GM10248 (cell line): ENCODE results near the gene SLC24A3.

Experiments
- CTCF ChIA-PET: fragments of 300-600 bp; sonication (Branson Sonifier 250); formaldehyde crosslinking; extraction: SDS; loops from one replicate; lab custom pipeline; 2021; ENCODE audit warnings: antibody characterized with exemption; lab: Yijun Ruan, JAX
- POLR2A ChIA-PET: fragments of 350-650 bp; sonication (Branson Sonifier 250); formaldehyde crosslinking; extraction: SDS; loops from one replicate; lab custom pipeline; 2020; ENCODE audit warnings: antibody characterized with exemption; lab: Yijun Ruan, JAX
- DNase-seq: peaks from one replicate; pipeline ENCODE4 v3.0.0; 2012; ENCODE audit errors: extremely low spot score
- CTCF ChIP-seq: IDR thresholded peaks from 2 replicates; pipeline ENCODE4 v1.5.1; 2012; ENCODE audit warnings: mild to moderate bottlenecking, low read depth; ENCODE audit errors: extremely low read depth, missing control alignments, control extremely low read depth

Gene SLC24A3

DNA sequence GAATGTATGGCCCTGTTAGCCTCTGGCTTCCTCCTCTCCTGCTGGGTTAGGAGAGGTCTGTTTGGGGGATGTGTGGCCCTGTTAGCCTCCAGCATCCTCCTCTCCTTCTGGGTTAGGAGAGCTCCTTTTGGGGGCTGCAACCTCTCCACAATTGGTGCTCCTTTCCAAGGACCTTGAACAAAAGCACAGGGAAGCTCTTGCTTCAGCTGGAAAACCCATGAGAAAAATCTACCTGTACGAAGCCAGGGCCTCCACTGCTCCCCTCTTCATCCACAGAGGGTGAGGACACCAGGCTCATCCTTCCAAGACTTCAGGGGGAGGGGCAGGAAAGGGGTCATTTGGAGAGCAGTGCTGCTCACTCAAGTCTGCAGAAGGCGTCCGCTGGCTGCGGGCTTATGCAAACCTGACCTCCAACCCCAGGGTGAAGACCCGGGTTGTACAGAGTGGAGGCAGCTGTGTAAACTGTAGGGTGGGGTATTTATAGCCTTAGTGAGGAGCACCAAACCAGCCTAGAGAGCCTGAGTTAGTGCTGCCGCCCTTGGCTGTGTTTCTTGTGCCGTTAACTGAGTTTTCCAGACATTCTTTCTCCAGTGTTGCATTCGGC lies 62.1 kb downstream of the SLC24A3 start:
- ChIA-PET CTCF (no interaction called here), POLR2A (no interaction called here)
- DNase-seq: no peak
- no peak for TF ChIP-seq CTCF

- POLR2A ChIA-PET: interaction anchor here (0.7 kb wide), 1 partner anchor 1729 kb away, joined by 3 read pairs; no protein-coding TSS in a partner anchor
- CTCF ChIA-PET: no interaction called here
- TF ChIP-seq CTCF: no peak
- DNase-seq: no peak
Measured at GRCh38 chr20:19275038-19275629, 62.7 kb downstream of the SLC24A3 start.

- DNase-seq: no peak
- POLR2A ChIA-PET: interaction anchor here (0.7 kb wide), 1 partner anchor 1729 kb away, joined by 3 read pairs; no protein-coding TSS in a partner anchor
- TF ChIP-seq CTCF: no peak
- CTCF ChIA-PET: no interaction called here
Measured at GRCh38 chr20:19275630-19276071, 63.2 kb downstream of the SLC24A3 start.

GRCh38 chr20:19277381-19277780 lies 64.9 kb downstream of the SLC24A3 start:
- DNase-seq: no peak
- no peak for TF ChIP-seq CTCF
- POLR2A ChIA-PET: no interaction called here
- CTCF ChIA-PET: interaction anchor here (1.3 kb wide), 1 partner anchor 27 kb away, joined by 3 read pairs; no protein-coding TSS in a partner anchor

- ChIA-PET POLR2A (no interaction called here), CTCF (interaction anchor here (1.4 kb wide), 1 partner anchor 11 kb away, joined by 4 read pairs; no protein-coding TSS in a partner anchor)
- TF ChIP-seq CTCF: no peak
- DNase-seq: no peak
Measured at GRCh38 chr20:19283490-19284025, 71.1 kb downstream of the SLC24A3 start.

DNA sequence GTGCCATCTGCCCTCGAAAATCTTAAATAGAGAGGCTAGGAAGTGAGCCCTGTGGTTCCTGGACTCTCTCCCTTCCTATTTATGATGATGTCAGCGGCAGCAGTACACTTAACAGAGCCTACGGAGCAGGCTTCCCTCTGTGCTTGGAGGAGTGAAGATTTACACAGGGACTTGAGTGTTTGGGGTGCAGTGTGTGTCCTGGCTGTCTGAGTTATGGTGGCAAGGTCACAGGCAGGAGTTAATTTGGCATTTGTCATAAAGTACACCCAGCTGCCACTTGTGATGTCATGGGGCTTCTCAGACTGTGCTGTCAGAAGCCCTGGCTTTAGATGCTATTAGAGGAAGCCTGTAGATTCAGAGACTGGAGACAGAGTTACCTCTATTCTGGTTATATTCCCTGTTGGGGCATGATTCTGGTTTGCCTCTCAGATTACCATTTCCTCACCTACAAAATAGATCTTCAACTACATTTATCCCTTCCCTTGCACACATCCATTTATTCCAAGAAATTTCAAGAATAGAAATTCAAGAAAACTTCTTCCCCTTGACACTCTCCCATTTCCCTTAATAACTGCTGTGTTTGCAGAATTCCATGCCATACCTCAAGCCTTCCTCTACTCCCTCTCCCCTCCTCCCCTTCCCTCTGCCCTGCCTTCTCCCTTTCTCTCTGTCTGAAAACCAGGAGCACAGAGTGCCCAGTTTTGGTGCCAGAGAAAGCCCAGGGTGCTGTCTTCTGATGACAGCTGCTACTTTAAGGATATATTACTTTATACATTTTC lies 72.1 kb downstream of the SLC24A3 start:
- no peak for TF ChIP-seq CTCF
- DNase-seq: no peak
- ChIA-PET POLR2A (no interaction called here), CTCF (no interaction called here)
